Measurements from ENCODE around the gene CORT. TPM values are rescaled to one million over a fixed set of nuclear protein-coding genes. Genes with fewer than 3 reads are reported as not detected.

CORT gene
- polyA plus RNA-seq, 1 donor from 2014 or later = 0.81 TPM

DNA sequence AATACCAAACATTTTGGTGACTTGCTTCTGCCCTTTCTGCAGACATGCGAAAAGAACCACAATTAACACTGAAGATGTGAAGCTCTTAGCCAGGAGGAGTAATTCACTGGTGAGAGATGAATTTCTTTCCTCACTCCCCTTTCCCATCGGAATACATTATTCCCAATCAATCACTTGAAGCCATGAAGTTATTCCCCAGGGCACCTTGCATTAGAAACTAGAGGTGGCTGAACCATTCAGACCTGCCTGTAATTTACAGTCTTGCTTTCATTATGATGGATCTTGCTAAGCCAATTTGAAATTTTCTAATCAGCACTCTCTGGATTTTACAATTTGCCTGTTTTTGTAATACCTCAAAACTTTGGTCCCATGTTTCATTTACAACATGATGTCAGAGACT is 9.5 kb upstream of the CORT start:
- no peak overlapping the region for H2AFZ ChIP-seq (ENCODE audit: low read depth, low read length)
- no peak overlapping the region for H3K4me3 ChIP-seq (ENCODE audit: low read length)
- H3F3A ChIP-seq (ENCODE audit: insufficient read depth, low read length, poor library complexity, severe bottlenecking) = no peaks in the 10 kb centered on the region
- H3K4me2 ChIP-seq (ENCODE audit: low read length) = no peak overlapping the region
- TF ChIP-seq SMC3 (conservative IDR thresholded peaks at IDR 0.05; ENCODE audit: poor library complexity) = no peak
- no peaks in the 10 kb centered on the region for H3K36me3 ChIP-seq (ENCODE audit: insufficient read depth, low read length)
- H3K27me3 ChIP-seq (ENCODE audit: insufficient read depth, low read depth, low read length) = no peaks in the 10 kb centered on the region
- H3K9me3 ChIP-seq (ENCODE audit: low read length) = no peaks in the 10 kb centered on the region
- no peak overlapping the region for H3K27ac ChIP-seq (ENCODE audit: low read length)
- no peaks in the 10 kb centered on the region for H3K79me2 ChIP-seq (replicated peaks; ENCODE audit: insufficient read depth, low read length)
- no peaks in the 10 kb centered on the region for H4K20me1 ChIP-seq (ENCODE audit: insufficient read depth)
- H3K9me2 ChIP-seq (ENCODE audit: insufficient read depth, low read length) = no peaks in the 10 kb centered on the region
- H3K9ac ChIP-seq (ENCODE audit: low read length) = no peak overlapping the region

- no peaks in the 10 kb centered on the region for H3K9me3 ChIP-seq (ENCODE audit: low read length)
- no peak overlapping the region for H2AFZ ChIP-seq (ENCODE audit: low read depth, low read length)
- no peak overlapping the region for H3K9ac ChIP-seq (ENCODE audit: low read length)
- H3K27me3 ChIP-seq (ENCODE audit: insufficient read depth, low read depth, low read length) = no peaks in the 10 kb centered on the region
- H3K79me2 ChIP-seq (replicated peaks; ENCODE audit: insufficient read depth, low read length) = no peaks in the 10 kb centered on the region
- no peaks in the 10 kb centered on the region for H3F3A ChIP-seq (ENCODE audit: insufficient read depth, low read length, poor library complexity, severe bottlenecking)
- H3K27ac ChIP-seq (ENCODE audit: low read length) = no peak overlapping the region
- no peak for TF ChIP-seq TAF1 (IDR thresholded peaks at IDR 0.05; ENCODE audit: low read depth)
- H3K4me2 ChIP-seq (ENCODE audit: low read length) = no peak overlapping the region
- H3K9me2 ChIP-seq (ENCODE audit: insufficient read depth, low read length) = no peaks in the 10 kb centered on the region
- H4K20me1 ChIP-seq (ENCODE audit: insufficient read depth) = no peaks in the 10 kb centered on the region
- no peaks in the 10 kb centered on the region for H3K36me3 ChIP-seq (ENCODE audit: insufficient read depth, low read length)
- H3K4me3 ChIP-seq (ENCODE audit: low read length) = no peak overlapping the region
Measured at GRCh38 chr1:10440794-10441193, 9.0 kb upstream of the CORT start.

- H3K4me2 ChIP-seq (ENCODE audit: low read length) = no peak overlapping the region
- H3K4me3 ChIP-seq (ENCODE audit: low read length) = no peak overlapping the region
- no peaks in the 10 kb centered on the region for H3K9me2 ChIP-seq (ENCODE audit: insufficient read depth, low read length)
- H4K20me1 ChIP-seq (ENCODE audit: insufficient read depth) = no peaks in the 10 kb centered on the region
- no peaks in the 10 kb centered on the region for H3K36me3 ChIP-seq (ENCODE audit: insufficient read depth, low read length)
- TF ChIP-seq MXI1 (conservative IDR thresholded peaks at IDR 0.05; ENCODE audit: poor library complexity, severe bottlenecking) = no peak
- TF ChIP-seq SMC3 (conservative IDR thresholded peaks at IDR 0.05; ENCODE audit: poor library complexity) = no peak
- TF ChIP-seq, protein P1, sequence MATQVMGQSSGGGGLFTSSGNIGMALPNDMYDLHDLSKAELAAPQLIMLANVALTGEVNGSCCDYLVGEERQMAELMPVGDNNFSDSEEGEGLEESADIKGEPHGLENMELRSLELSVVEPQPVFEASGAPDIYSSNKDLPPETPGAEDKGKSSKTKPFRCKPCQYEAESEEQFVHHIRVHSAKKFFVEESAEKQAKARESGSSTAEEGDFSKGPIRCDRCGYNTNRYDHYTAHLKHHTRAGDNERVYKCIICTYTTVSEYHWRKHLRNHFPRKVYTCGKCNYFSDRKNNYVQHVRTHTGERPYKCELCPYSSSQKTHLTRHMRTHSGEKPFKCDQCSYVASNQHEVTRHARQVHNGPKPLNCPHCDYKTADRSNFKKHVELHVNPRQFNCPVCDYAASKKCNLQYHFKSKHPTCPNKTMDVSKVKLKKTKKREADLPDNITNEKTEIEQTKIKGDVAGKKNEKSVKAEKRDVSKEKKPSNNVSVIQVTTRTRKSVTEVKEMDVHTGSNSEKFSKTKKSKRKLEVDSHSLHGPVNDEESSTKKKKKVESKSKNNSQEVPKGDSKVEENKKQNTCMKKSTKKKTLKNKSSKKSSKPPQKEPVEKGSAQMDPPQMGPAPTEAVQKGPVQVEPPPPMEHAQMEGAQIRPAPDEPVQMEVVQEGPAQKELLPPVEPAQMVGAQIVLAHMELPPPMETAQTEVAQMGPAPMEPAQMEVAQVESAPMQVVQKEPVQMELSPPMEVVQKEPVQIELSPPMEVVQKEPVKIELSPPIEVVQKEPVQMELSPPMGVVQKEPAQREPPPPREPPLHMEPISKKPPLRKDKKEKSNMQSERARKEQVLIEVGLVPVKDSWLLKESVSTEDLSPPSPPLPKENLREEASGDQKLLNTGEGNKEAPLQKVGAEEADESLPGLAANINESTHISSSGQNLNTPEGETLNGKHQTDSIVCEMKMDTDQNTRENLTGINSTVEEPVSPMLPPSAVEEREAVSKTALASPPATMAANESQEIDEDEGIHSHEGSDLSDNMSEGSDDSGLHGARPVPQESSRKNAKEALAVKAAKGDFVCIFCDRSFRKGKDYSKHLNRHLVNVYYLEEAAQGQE (IDR thresholded peaks at IDR 0.05; ENCODE audit: borderline replicate concordance) = no peak
- no peak for TF ChIP-seq RAD21 (conservative IDR thresholded peaks at IDR 0.05)
- no peak for TF ChIP-seq POLR2AphosphoS5 (IDR thresholded peaks at IDR 0.05)
- no peak for TF ChIP-seq EP300 (conservative IDR thresholded peaks at IDR 0.05; ENCODE audit: poor library complexity, severe bottlenecking)
- no peak for TF ChIP-seq CTCF (IDR thresholded peaks at IDR 0.05; ENCODE audit: poor library complexity, severe bottlenecking)
- TF ChIP-seq EZH2 (IDR thresholded peaks at IDR 0.05; ENCODE audit: borderline replicate concordance, insufficient read depth, low read length, poor library complexity, severe bottlenecking) = no peak
- H3K27ac ChIP-seq (ENCODE audit: low read length) = no peak overlapping the region
- no peaks in the 10 kb centered on the region for H3K9me3 ChIP-seq (ENCODE audit: low read length)
- H2AFZ ChIP-seq (ENCODE audit: low read depth, low read length) = no peak overlapping the region
- H3K27me3 ChIP-seq (ENCODE audit: insufficient read depth, low read depth, low read length) = no peaks in the 10 kb centered on the region
- no peaks in the 10 kb centered on the region for H3K79me2 ChIP-seq (replicated peaks; ENCODE audit: insufficient read depth, low read length)
- H3K9ac ChIP-seq (ENCODE audit: low read length) = no peak overlapping the region
- no peaks in the 10 kb centered on the region for H3F3A ChIP-seq (ENCODE audit: insufficient read depth, low read length, poor library complexity, severe bottlenecking)
Measured at GRCh38 chr1:10444248-10444647, 5.6 kb upstream of the CORT start.

Data from neural cell (in vitro differentiated cells).